Measurements from ENCODE around the gene TMEM201.
"Not testable (repeated sequence)": the region's sequence is repeated elsewhere in the genome, so short reads cannot be mapped to it uniquely, and the experiment has no call there.

The TMEM201 gene

GRCh38 chr1:9588551-9589143 is at the start of gene TMEM201:
Gene TMEM201, plus strand, starts transcription at chr1:9588911. Its CDS starts 20 bp downstream, at chr1:9588931.
- DNase-seq: peak in 55 of 56 donors; percentile 55 to 96 (median 87)

GRCh38 chr1:9539165-9539828 is 49.4 kb upstream of the TMEM201 start, which contains the start of gene SLC25A33:
Gene SLC25A33, plus strand, starts transcription at chr1:9539465. Its CDS starts 227 bp downstream, at chr1:9539692.
- peak; percentile 72 to 99 (median 96) for DNase-seq

- peak in 43 of 56 donors; percentile 8 to 68 (median 41) for DNase-seq
These were observed 48.7 kb upstream of the TMEM201 start for GRCh38 chr1:9539829-9540550.

- DNase-seq: peak in 5 of 56 donors; percentile 1 to 34 (median 13)
These were observed 46.3 kb upstream of the TMEM201 start for GRCh38 chr1:9542430-9542829.

GRCh38 chr1:9544926-9545325 is 43.8 kb upstream of the TMEM201 start:
- no peak for DNase-seq

GRCh38 chr1:9549955-9550546 is 38.7 kb upstream of the TMEM201 start:
- no peak for DNase-seq

GRCh38 chr1:9551984-9552383 is 36.7 kb upstream of the TMEM201 start:
- no peak for DNase-seq

GRCh38 chr1:9553736-9554144 is 35.0 kb upstream of the TMEM201 start:
- DNase-seq: no peak

- DNase-seq: no peak
These were observed 32.8 kb upstream of the TMEM201 start for GRCh38 chr1:9555942-9556341.

GRCh38 chr1:9557624-9558023 is 31.1 kb upstream of the TMEM201 start:
- no peak for DNase-seq

- no peak for DNase-seq
These were observed 30.3 kb upstream of the TMEM201 start for GRCh38 chr1:9558271-9558945.

- no peak for DNase-seq
These were observed 29.7 kb upstream of the TMEM201 start for GRCh38 chr1:9558946-9559545.

GRCh38 chr1:9559673-9560072 is 29.0 kb upstream of the TMEM201 start:
- no peak for DNase-seq

GRCh38 chr1:9560090-9560489 is 28.6 kb upstream of the TMEM201 start:
- not testable (repeated sequence) for DNase-seq

- DNase-seq: peak in 10 of 56 donors; percentile 4 to 65 (median 26)
These were observed 27.3 kb upstream of the TMEM201 start for GRCh38 chr1:9561429-9561828.

- no peak for DNase-seq
These were observed 19.4 kb upstream of the TMEM201 start for GRCh38 chr1:9569267-9569666.

GRCh38 chr1:9570886-9571529 is 17.7 kb upstream of the TMEM201 start:
- DNase-seq: not testable (repeated sequence)

- DNase-seq: no peak
These were observed 15.0 kb upstream of the TMEM201 start for GRCh38 chr1:9573723-9574122.

GRCh38 chr1:9575486-9575885 is 13.2 kb upstream of the TMEM201 start:
- DNase-seq: no peak

GRCh38 chr1:9576903-9577302 is 11.8 kb upstream of the TMEM201 start:
- no peak for DNase-seq
